Glomerular endothelial cell (primary cell): ENCODE data around the gene GTF3C1. TPM values are rescaled to one million over a fixed set of nuclear protein-coding genes. Genes with fewer than 3 reads are reported as not detected.
A peak's percentile ranks its signal among the peaks of the same experiment; 100 is the strongest.

ENCODE experiments used
- DNase-seq: peaks from one replicate; pipeline ENCODE4 v3.0.0-alpha.2; 2011; ENCODE audit warnings: low read depth, low spot score; ENCODE audit errors: extremely low read depth
- total RNA-seq: library from RNA; depleted of rRNA; stranded (reverse); fragments of >200 nt; gene quantifications from 2 replicates; pipeline ENCODE4 v1.2.3, GENCODE V29; 2015

The GTF3C1 gene
- total RNA-seq, 1 donor from 2014 or later = 123 TPM

GRCh38 chr16:27526180-27526579 is 23.5 kb downstream of the GTF3C1 start:
- DNase-seq = no peak

GRCh38 chr16:27522173-27522707 is 27.5 kb downstream of the GTF3C1 start:
- no peak for DNase-seq

DNA sequence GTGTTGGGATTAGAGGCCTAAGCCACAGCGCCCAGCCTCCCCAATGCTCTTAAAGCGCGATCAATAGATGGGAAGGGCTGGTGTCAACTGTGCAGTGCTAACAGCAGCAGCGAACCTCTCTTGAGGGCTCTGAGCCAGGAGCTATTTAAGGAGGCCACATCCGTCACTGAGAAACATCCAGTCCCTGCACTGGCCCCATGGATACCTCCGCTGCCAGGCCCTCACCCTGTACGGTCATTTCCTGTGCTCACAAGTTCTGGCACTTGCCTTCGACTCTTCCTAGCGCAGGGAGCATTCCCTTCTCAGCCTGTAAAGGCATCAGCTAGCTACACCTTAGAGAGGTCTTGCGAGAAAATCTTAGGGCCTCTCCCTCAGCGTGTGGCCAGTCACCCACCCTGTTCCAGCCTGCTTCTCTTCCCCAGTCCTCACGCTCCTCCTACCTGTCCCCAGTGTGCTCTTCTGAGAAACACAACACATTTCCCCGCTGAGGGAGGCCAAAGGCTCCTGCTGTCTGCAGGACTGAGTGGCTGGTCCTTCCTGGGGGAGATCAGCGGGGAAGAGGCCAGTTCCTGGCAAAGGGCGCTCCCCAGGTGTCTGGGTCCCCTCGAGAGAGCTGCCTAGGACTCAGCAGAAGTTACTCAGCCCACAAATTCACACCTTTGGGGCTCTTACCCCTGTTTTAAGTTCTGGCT is 28.6 kb downstream of the GTF3C1 start:
- DNase-seq = peak; percentile 64

DNA sequence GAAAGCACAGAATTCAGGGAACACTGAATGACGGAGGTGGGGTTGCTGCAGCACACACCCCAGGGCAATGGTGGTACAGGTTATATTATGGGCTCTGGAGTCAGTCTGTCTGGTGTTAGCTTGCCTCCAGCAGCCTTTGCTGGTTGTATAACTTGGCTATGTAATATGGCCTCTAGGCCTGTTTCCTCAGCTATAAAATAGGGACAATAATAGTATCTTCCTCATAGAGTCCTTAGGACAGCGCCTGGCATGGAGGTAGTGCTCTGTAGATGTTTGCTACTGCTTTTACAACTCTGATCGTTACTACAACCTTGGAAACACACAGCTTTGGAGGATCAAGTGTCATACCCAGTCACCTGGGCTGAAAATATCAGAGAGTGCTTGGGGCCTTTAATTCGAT is 31.5 kb downstream of the GTF3C1 start:
- DNase-seq = no peak

- DNase-seq = no peak
These were observed 32.0 kb downstream of the GTF3C1 start for GRCh38 chr16:27517664-27518063.

- DNase-seq = no peak
These were observed 33.3 kb downstream of the GTF3C1 start for GRCh38 chr16:27516365-27516764.

DNA sequence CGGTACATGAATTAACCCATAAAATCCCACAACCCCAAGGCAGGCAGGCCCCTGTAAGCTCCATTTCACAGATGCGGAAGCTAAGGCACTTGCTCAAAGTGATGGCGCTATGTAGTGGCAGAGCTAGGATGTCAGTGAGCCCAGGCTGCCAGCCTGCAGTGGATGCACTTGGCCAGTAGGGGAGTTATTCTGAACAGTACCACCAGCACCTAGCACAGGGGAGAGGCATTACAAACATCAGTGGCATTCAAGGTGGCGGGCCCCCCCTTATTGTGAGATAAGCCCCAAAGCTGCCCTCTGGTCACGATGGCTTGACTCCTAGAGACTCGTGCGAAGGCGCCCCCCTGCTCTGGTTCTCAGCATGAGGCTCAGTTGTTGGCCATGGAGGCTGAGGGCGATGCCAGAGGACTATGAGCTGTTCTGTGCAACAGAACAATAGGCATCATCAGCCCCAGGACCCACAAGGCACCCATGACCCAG is 33.8 kb downstream of the GTF3C1 start:
- no peak for DNase-seq

DNA sequence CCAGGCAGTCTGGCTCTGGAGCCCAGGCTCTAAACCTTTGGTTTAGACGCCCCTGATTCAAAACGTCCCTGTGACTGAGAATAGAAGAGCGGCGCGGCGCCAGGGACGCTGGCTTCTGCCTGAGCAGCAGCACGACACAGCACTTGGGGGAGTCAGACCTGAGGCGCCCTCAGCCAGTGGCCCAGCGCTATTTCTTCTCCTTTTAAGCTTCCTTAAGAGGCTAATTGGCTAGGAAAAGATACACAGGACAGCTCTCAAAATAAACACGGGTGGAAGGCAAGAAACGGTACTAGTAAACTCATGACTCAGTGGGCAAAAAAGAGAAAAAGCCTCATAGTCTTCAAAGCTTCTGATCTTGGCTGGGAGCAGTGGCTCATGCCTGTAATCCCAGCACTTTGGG is 34.9 kb downstream of the GTF3C1 start:
- DNase-seq = no peak

DNA sequence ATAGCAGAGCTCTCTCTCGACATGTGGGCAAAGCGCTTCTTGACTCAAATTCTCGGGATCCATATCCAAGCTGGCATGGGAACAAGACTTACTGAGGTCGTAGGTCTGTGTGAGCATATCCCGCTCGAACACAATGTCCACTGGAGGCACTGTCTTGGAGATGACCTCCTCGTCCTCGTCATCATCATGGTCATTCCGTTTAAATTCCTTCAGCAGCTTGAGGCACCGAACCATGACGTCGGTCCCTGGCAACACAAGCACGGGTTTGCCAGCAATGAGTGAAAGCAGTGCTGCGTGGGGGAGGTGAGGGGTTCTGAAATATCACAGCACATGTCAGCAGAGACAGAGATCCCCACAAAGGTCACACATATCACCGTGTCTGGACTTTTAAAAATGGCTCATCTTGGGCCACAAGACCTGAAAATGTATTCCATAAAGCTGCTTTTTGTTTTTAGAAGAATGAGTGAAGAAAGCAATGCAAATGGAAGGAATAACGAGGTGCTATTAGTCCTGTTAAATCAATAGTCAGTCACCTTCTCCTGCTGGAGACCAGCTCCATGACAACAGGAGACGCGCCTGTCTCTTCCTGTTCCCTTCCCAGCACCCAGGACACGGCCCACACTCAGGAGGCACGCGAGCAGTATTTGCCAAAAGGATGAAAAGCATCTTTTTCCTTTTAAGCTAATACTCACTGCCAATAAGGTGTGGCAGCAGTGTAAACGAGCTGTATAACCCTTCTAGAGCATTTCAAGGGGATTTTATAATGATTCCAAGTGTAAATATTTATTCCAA is 37.9 kb downstream of the GTF3C1 start:
- DNase-seq = no peak

DNA sequence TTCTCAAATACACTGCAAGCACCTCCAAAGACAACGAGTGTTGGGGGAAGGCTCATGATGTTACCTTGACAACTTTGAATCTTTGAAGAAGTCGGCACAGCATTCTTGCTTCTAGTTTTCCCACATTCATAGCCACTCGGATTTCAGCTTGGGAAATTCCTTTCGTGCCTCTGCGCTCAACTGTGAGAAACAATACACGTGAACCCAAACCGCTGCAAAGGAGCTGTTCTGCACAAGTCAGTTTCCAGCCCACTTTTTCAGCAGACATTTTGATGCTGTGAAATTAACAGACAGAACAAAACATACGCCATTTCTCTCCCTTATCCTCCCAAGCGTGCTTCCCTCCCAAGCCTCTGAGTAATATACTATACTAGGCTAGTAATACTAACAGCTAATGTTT is 41.2 kb downstream of the GTF3C1 start:
- no peak for DNase-seq

DNA sequence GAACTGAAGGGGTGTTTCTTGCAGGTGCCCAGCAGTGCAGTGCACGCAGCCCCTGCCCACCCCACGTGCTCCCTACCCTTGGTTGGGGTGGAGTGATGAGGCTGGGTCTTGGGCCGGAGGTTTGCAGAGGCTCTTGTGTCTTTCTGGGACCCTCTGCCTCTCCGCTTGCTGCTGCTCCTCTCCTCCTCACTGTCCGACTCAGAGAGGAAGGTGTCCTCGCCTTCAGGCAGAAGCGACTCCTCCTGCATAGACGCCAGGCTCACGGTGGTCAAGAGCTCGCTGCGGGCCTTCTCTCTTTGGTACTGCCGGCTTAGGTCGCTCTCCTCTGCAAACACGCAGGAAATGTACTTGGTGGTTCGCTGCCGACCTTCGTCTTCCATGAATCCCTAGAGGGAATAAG is 42.9 kb downstream of the GTF3C1 start:
- no peak for DNase-seq

DNA sequence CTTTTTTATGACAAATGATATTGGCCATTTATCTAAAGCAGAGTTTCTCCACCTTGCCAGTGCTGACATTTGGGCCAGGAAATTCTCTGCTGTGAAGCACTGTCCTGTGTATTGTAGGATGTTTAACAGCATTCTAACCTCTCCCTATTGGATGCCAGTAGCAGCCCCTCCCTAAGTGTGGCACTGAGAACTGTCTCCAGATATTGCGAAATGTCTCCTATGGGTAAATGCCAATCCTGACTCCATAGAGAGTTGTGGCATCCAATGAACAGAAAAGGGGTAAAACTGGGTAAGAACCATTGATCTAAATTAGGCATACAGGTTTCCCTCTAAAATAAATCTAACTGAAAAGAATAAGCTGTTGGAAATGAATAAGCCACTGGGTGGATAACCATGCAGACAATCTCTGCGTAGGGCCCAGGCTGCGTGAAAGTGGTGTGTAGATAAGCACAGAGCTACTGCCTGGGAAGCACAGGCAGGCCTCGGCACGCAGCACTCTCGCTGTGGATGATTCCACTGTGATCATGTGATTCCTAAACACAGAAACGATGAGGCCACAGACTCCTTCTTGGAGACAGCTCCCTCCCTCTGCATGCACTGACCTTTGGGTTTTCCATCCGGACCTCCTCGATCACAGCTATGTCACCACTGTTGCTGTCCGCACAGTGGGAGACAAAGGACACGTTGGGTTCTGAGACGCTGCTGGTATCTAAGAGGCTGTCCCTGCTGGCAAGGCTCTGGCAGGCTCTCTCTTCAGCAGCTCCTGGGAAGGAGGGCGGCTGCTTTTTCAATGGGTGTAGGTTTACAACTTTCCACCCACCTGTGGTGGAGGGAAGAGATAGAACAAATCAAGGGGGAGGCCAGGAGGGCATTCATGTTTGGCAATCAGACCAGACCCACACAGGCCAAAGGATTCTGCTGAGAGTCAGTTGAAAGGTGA is 44.1 kb downstream of the GTF3C1 start:
- DNase-seq = no peak

GRCh38 chr16:27503662-27504061 is 46.1 kb downstream of the GTF3C1 start:
- no peak for DNase-seq

GRCh38 chr16:27500801-27501200 is 48.9 kb downstream of the GTF3C1 start:
- no peak for DNase-seq

DNA sequence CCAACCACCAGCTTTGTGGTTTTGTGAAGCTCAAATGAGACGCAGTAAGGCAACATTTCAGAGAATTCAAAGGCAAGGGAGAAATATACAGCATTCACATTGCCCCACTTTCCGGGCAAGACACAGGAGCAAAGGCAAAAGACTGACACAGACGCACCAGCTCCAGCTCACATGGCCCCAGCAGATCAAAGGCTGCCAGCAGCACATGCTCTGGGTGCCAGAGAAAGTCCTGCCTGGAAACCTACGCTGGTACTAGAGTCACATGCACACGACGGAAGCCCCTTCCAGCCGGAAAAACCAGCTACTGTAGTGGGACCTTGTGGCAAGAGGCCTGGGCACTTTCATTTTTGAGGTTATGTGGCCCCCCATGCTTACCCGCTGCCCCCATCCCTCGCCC is 50.1 kb downstream of the GTF3C1 start:
- no peak for DNase-seq

DNA sequence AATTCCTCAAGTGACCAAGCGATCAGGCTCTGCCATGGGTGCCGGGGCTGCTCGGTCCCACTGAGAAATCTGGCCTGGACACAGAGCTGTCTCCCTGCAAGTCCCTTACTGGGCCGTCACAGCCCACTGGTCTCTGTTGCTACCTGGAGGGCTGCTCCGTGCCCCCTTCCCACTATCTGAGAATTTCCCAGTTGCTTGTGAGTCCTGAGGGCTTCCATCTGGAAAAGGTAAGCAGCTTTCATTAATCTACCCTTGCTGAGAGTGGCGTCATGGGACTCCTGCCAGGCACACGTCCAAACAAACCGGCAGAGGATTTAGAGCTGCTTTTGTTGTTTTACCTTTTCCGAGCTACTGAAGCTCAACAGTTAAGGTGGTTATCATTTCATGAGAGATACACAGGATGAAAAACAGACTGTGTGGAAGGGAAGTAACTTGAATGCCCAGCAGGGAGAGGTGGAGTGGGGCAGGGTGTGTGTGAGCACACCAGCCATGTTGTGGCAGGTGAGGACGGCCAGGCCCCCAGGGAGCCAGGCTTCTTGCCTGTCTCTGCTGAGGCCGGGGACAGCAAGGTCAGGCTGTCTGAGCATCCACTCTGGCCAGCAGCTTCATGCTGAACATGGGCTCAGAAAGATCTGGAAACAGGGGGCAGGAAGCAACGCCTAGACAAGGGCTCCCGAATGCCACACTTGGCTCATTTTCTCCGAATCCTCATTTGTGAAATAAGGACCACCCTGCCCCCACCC is 50.6 kb downstream of the GTF3C1 start:
- DNase-seq = no peak

DNA sequence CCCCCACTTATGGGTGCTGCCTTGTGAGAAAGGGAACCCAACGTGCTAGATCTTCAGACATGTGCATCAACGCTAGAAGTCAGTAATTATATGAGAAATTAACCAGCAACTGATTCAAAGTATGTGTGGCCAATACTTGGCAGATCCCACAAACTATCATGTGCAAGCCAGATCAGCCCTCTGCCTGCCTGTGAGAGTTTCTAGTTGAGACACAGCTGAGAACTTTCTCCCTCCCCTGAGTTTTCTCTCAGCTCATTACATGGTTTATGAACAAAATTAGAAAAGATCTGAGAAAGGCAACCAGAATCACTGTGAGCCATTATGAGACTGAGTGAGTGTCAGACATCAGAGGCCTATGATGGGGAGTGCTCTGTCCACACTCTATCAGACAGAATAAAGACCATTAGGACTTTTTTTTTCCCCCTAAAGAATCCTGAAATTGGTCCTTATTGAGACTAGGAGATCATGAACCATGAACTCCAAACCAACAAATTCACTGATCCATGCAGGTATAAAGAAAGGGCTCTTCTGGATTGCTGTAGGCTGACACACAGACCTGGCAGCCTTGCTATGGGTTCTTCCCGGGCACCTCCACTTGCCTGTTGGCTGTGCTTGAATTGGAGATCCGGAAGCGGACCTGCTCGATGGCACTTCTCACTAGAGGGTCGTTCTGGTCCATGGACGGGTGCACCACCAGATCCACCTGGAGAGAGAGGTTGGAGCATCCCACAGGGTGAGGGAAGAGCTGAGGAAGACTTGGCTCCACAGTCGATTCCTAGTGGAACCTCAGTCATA is 51.5 kb downstream of the GTF3C1 start:
- DNase-seq = no peak

GRCh38 chr16:27495191-27495590 is 54.5 kb downstream of the GTF3C1 start:
- DNase-seq = no peak

- no peak for DNase-seq
These were observed 57.1 kb downstream of the GTF3C1 start for GRCh38 chr16:27492588-27492979.
